Thyroid gland (tissue), 4 donors: ENCODE measurements around the gene SLC38A10.

Source experiments
- CTCF ChIP-seq, 6 experiments: fragments of 200-600 bp in 3 of 6; fragments of 450-650 bp in 3 of 6; sonication (generic) in 3 of 6; IDR thresholded peaks; one replicate each; pipeline ENCODE4 v1.5.1; 2016 to 2019; ENCODE audit warnings: antibody characterized with exemption in 6 of 6, mild to moderate bottlenecking in 2 of 6, inconsistent platforms in 1 of 6, moderate library complexity in 1 of 6
- POLR2A ChIP-seq, 2 donors: fragments of 450-650 bp; IDR thresholded peaks; one replicate each; pipeline ENCODE4 v1.6.1; 2017; ENCODE audit warnings: antibody characterized with exemption in 2 of 2, mild to moderate bottlenecking in 2 of 2, moderate library complexity in 1 of 2

- no peak for TF ChIP-seq CTCF (IDR thresholded peaks at IDR 0.05)
- no peak for TF ChIP-seq POLR2A (IDR thresholded peaks at IDR 0.05)
Observed at GRCh38 chr17:81298991-81299738, 4.1 kb upstream of the SLC38A10 start.
